K562 (cell line): ENCODE measurements around the gene SMAP2. TPM values are rescaled to one million over a fixed set of nuclear protein-coding genes. Genes with fewer than 3 reads are reported as not detected.

ENCODE experiments used
- ATAC-seq: fragments of 200-7000 bp; cut with Tn5 transposase; 3 replicates; pipeline ENCODE4 v1.9.1; 2020; ENCODE audit warnings: moderate library complexity
- BruUV-seq: library from RNA; stranded (reverse); fragments of 400-500 nt; replicated peaks from 2 replicates; lab custom pipeline; 2021; lab: Mats Ljungman, UMichigan
- CTCF ChIA-PET: fragments of 300-600 bp; formaldehyde crosslinking; extraction: SDS; loops from one replicate; lab custom pipeline; 2021; ENCODE audit warnings: low intra/inter-chr PET ratio; lab: Yijun Ruan, JAX
- POLR2A ChIA-PET: fragments of 300-600, 350-650 bp; sonication (Branson Sonifier 250); formaldehyde crosslinking; extraction: SDS; loops from one replicate; lab custom pipeline; 2021; ENCODE audit warnings: antibody characterized with exemption, inconsistent platforms; lab: Yijun Ruan, JAX
- DNase-seq, 4 experiments: peaks; one replicate each; pipeline versions ENCODE4 v3.0.0 to v3.0.0-alpha.2; 2011 to 2018; ENCODE audit warnings: low spot score in 3 of 4, mixed read lengths in 3 of 4; ENCODE audit errors: extremely low read depth in 1 of 4
- FAIRE-seq: peaks from 2 replicates; lab custom pipeline; 2011; peaks lifted over from hg19 to GRCh38; lab: Jason Lieb, UNC
- H2AFZ ChIP-seq: 2 replicates; pipeline ENCODE4 v1.6.0; 2011; ENCODE audit warnings: low read depth, low read length, control low read depth, inconsistent platforms
- H3K27ac ChIP-seq: fragments of 200-600 bp; 3 replicates; pipeline ENCODE4 v1.8.0; 2011; ENCODE audit warnings: low read depth, mild to moderate bottlenecking, control low read depth, inconsistent platforms, low read length, moderate library complexity, mixed read lengths; ENCODE audit errors: extremely low read depth
- H3K27me3 ChIP-seq, 2 experiments: fragments of 300-600 bp in 1 of 2; 2 replicates in 1 of 2; 3 replicates in 1 of 2; pipeline versions ENCODE4 v1.6.0 to v1.8.0; 2011; ENCODE audit warnings: inconsistent platforms in 2 of 2, low read length in 2 of 2, mild to moderate bottlenecking in 1 of 2, mixed read lengths in 1 of 2, moderate library complexity in 1 of 2; ENCODE audit not compliant: control insufficient read depth in 2 of 2, insufficient read depth in 2 of 2
- H3K36me3 ChIP-seq: fragments of 300-600 bp; 3 replicates; pipeline ENCODE4 v1.8.0; 2011; ENCODE audit warnings: mild to moderate bottlenecking, low read length, inconsistent platforms; ENCODE audit not compliant: control insufficient read depth, insufficient read depth
- H3K4me1 ChIP-seq, 2 experiments: fragments of 200-600 bp in 1 of 2; replicated peaks in 1 of 2; 2 replicates in 1 of 2; 3 replicates in 1 of 2; pipeline versions ENCODE4 v1.5.1 to v1.8.0; 2011; ENCODE audit warnings: inconsistent platforms in 2 of 2, low read length in 2 of 2, mild to moderate bottlenecking in 1 of 2, mixed read lengths in 1 of 2, moderate library complexity in 1 of 2; ENCODE audit not compliant: control insufficient read depth in 2 of 2, insufficient read depth in 2 of 2
- H3K4me2 ChIP-seq: 2 replicates; pipeline ENCODE4 v1.6.1; 2011; ENCODE audit warnings: low read length, control low read depth, inconsistent platforms, mixed read lengths; ENCODE audit not compliant: insufficient read depth
- H3K4me3 ChIP-seq: fragments of 200-600 bp; sonication (generic), shearing (Covaris generic); 2 replicates; pipeline ENCODE4 v1.5.1; 2016; ENCODE audit warnings: control low read depth, inconsistent platforms
- H3K79me2 ChIP-seq: fragments of 200-600 bp; 3 replicates; pipeline ENCODE4 v1.8.0; 2011; ENCODE audit warnings: low read length, inconsistent platforms; ENCODE audit not compliant: control insufficient read depth, insufficient read depth
- H3K9ac ChIP-seq, 2 experiments: 2 replicates each; pipeline versions ENCODE4 v1.6.0 to v1.6.1; 2011; ENCODE audit warnings: low read depth in 2 of 2, low read length in 2 of 2, control low read depth in 1 of 2, inconsistent platforms in 1 of 2, mild to moderate bottlenecking in 1 of 2, mixed read lengths in 1 of 2; ENCODE audit not compliant: insufficient read depth in 1 of 2
- H3K9me1 ChIP-seq: one replicate; pipeline ENCODE4 v1.6.0; 2011; ENCODE audit warnings: inconsistent platforms, mild to moderate bottlenecking, low read length, moderate library complexity; ENCODE audit not compliant: control insufficient read depth, insufficient read depth
- H3K9me3 ChIP-seq: replicated peaks from 2 replicates; pipeline ENCODE4 v1.5.1; 2011; ENCODE audit warnings: low read depth, low read length, inconsistent platforms; ENCODE audit not compliant: control insufficient read depth, insufficient read depth
- H4K20me1 ChIP-seq: replicated peaks from 2 replicates; pipeline ENCODE4 v1.6.1; 2011; ENCODE audit warnings: low read length, inconsistent platforms, mixed read lengths; ENCODE audit not compliant: control insufficient read depth, insufficient read depth
- BRF1 ChIP-seq: IDR thresholded peaks from 3 replicates; pipeline ENCODE4 v1.6.1; 2011; ENCODE audit warnings: borderline replicate concordance, mild to moderate bottlenecking; ENCODE audit not compliant: insufficient read length; ENCODE audit errors: extremely low read depth
- DMBX1 ChIP-seq: fragments of 250-450 bp; sonication (Bioruptor Pico); IDR thresholded peaks from 2 replicates; pipeline ENCODE4 v1.8.0; 2022; ENCODE audit warnings: inconsistent platforms, mild to moderate bottlenecking, moderate library complexity, borderline replicate concordance
- E2F3 ChIP-seq: fragments of 250-450 bp; sonication (Bioruptor Pico); IDR thresholded peaks from 2 replicates; pipeline ENCODE4 v1.4.0; 2020; ENCODE audit warnings: mild to moderate bottlenecking
- HBP1 ChIP-seq: fragments of 450-650 bp; formaldehyde crosslinking; IDR thresholded peaks from 2 replicates; pipeline ENCODE4 v1.4.0; 2022; ENCODE audit warnings: missing genetic modification characterization
- HDAC8 ChIP-seq: fragments of 450-650 bp; IDR thresholded peaks from 2 replicates; pipeline ENCODE4 v1.6.1; 2016; ENCODE audit warnings: mild to moderate bottlenecking, missing genetic modification characterization, moderate library complexity, missing compliant biosample characterization
- OTX1 ChIP-seq: fragments of 450-650 bp; formaldehyde crosslinking; IDR thresholded peaks from 2 replicates; pipeline ENCODE4 v1.4.0; 2022; ENCODE audit warnings: mild to moderate bottlenecking
- RB1 ChIP-seq: fragments of 450-650 bp; IDR thresholded peaks from 2 replicates; pipeline ENCODE4 v1.6.1; 2017; ENCODE audit warnings: low read depth, mild to moderate bottlenecking
- RFX5 ChIP-seq: IDR thresholded peaks from 2 replicates; pipeline ENCODE4 v1.6.1; 2011; ENCODE audit warnings: low read depth, mild to moderate bottlenecking, improper control_type of control experiment, low read length
- TEAD1 ChIP-seq, 2 experiments: fragments of 450-650 bp in 1 of 2; sonication (generic) in 1 of 2; formaldehyde crosslinking; IDR thresholded peaks; 2 replicates each; pipeline versions ENCODE4 v1.4.0 to v1.8.0; 2020 to 2022; ENCODE audit warnings: mild to moderate bottlenecking in 2 of 2, missing genetic modification reagents in 1 of 2
- THRB ChIP-seq: fragments of 450-650 bp; formaldehyde crosslinking; conservative IDR thresholded peaks from 2 replicates; pipeline ENCODE4 v1.4.0; 2022; ENCODE audit warnings: mild to moderate bottlenecking, missing genetic modification characterization
- ZBTB17 ChIP-seq: fragments of 450-650 bp; formaldehyde crosslinking; IDR thresholded peaks from 2 replicates; pipeline ENCODE4 v1.4.0; 2020; ENCODE audit warnings: mild to moderate bottlenecking
- ZNF212 ChIP-seq: fragments of 450-650 bp; formaldehyde crosslinking; IDR thresholded peaks from 2 replicates; pipeline ENCODE4 v1.4.0; 2020; ENCODE audit warnings: mild to moderate bottlenecking
- ZNF398 ChIP-seq: fragments of 250-450 bp; sonication (Bioruptor Pico); IDR thresholded peaks from 2 replicates; pipeline ENCODE4 v1.8.0; 2021; ENCODE audit warnings: moderate library complexity, mild to moderate bottlenecking, inconsistent platforms
- WGBS: fragments of 100-300 bp; shearing (Covaris generic); methylation state at CpG from one replicate; pipeline ENCODE4 v1.1.6; 2016; ENCODE audit warnings: low coverage, mixed read lengths; ENCODE audit not compliant: insufficient coverage; ENCODE audit errors: missing lambda C conversion rate; 5-methylcytosine and 5-hydroxymethylcytosine counted together
- in situ Hi-C: fragments of 300-500 bp; cut with MboI; formaldehyde crosslinking; loops from 4 replicates; pipeline ENCODE4 v1.15.0; 2018; ENCODE audit warnings: inconsistent platforms, mixed read lengths
- intact Hi-C: fragments of 100-400 bp; cut with micrococcal nuclease; formaldehyde crosslinking; loops from 2 replicates; pipeline ENCODE4 v1.14.2; 2022
- polyA plus RNA-seq, 8 experiments: library from polyadenylated mRNA; depleted of rRNA in 4 of 8; stranded (reverse) in 5 of 8; unstranded in 3 of 8; fragments of >200 nt; fragmentation: Nextera tagmentation in 2 of 8; fragmentation: Illumina TruSeq in 1 of 8; extraction: Ambion mirVana in 2 of 8; extraction: Trizol in 1 of 8; gene quantifications; 2 replicates each; pipeline versions ENCODE4 v1.2.1 to v1.2.3, GENCODE V29; 2011 to 2014; ENCODE audit warnings: inconsistent platforms in 1 of 8, missing spikeins in 1 of 8
- total RNA-seq, 7 experiments: library from RNA; depleted of rRNA in 6 of 7; stranded (reverse); fragments of >200 nt in 6 of 7; fragmentation: Illumina TruSeq in 2 of 7; extraction: Trizol in 2 of 7; gene quantifications; 2 replicates each; pipeline versions ENCODE4 v1.2.1 to v1.2.3, GENCODE V29; 2011 to 2021; ENCODE audit warnings: low replicate concordance in 1 of 7
- TF ChIP-seq, protein P1 (sequence below): sonication (generic); formaldehyde crosslinking; IDR thresholded peaks from 2 replicates; pipeline ENCODE4 v1.8.1; 2023; ENCODE audit warnings: mild to moderate bottlenecking, missing genetic modification reagents
- TF ChIP-seq, protein P2 (sequence below): sonication (generic); formaldehyde crosslinking; IDR thresholded peaks from 2 replicates; pipeline ENCODE4 v1.9.0; 2022; ENCODE audit warnings: mild to moderate bottlenecking, missing genetic modification reagents

Gene SMAP2
- total and polyA plus RNA-seq, 9 of the 15 experiments (the other 6 are each of a cell fraction or from before 2014, with no cell fraction given) = 38.7 to 212 (median 94.1) TPM

- ChIA-PET CTCF (interaction anchor here (0.7 to 1.8 kb wide), 2 partner anchors 20 to 229 kb away, joined by 3 to 6 read pairs; no protein-coding TSS in a partner anchor), POLR2A (interaction anchor here (0.7 to 7.7 kb wide), 7 partner anchors 9 to 241 kb away, joined by 3 to 61 read pairs (median 4); partner anchors contain the start of gene SMAP2)
- Histone ChIP-seq H3K27me3 (no peaks in the 10 kb centered on the region), H3K9me3 (no peaks in the 10 kb centered on the region), H3K4me3 (peak overlapping the region; percentile 29), H2AFZ (no peak overlapping the region), H3K9me1 (no peaks in the 10 kb centered on the region), H4K20me1 (no peaks in the 10 kb centered on the region), H3K79me2 (peaks cover 98% of the 10 kb centered on the region), H3K4me2 (peak overlapping the region; percentile 93), H3K36me3 (peaks cover 36% of the 10 kb centered on the region), H3K9ac (peak overlapping the region; percentile 83 to 89), H3K4me1 (peaks cover 37 to 70% of the 10 kb centered on the region in 2 experiments), H3K27ac (peak overlapping the region; percentile 95)
- intact Hi-C loops = loop anchor here (2.0 kb wide), 1 partner anchor 16 kb away; no protein-coding TSS in a partner anchor
- no peak for DNase-seq
- FAIRE-seq = no peak
- in situ Hi-C loops = no loop called here
- peak; percentile 14 for ATAC-seq
- BruUV-seq = no TSS peak
- 16% methylated on average over 6 of the region's 6 CpGs for WGBS
- peak; percentile 43; the same call in 1 of the 2 replicates for TF ChIP-seq HBP1 (CRISPR knock-in tag)
- TF ChIP-seq OTX1 (CRISPR knock-in tag) = 0 out of 2 replicates have a peak, but pooled peaks have one; percentile 56
- TF ChIP-seq DMBX1 (CRISPR knock-in tag) = 0 out of 2 replicates have a peak, but pooled peaks have one; percentile 72
- TF ChIP-seq, protein P1, sequence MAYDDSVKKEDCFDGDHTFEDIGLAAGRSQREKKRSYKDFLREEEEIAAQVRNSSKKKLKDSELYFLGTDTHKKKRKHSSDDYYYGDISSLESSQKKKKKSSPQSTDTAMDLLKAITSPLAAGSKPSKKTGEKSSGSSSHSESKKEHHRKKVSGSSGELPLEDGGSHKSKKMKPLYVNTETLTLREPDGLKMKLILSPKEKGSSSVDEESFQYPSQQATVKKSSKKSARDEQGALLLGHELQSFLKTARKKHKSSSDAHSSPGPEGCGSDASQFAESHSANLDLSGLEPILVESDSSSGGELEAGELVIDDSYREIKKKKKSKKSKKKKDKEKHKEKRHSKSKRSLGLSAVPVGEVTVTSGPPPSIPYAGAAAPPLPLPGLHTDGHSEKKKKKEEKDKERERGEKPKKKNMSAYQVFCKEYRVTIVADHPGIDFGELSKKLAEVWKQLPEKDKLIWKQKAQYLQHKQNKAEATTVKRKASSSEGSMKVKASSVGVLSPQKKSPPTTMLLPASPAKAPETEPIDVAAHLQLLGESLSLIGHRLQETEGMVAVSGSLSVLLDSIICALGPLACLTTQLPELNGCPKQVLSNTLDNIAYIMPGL = 0 out of 2 replicates have a peak, but pooled peaks have one; percentile 14
- 0 out of 4 replicates have a peak, but pooled peaks of 1 of the 2 experiments have one; percentile 45 for TF ChIP-seq TEAD1 (CRISPR knock-in tag; IDR thresholded peaks at IDR 0.05)
- 0 out of 2 replicates have a peak, but pooled peaks have one; percentile 20 for TF ChIP-seq HDAC8 (tag)
- TF ChIP-seq E2F3 (CRISPR knock-in tag) = 0 out of 2 replicates have a peak, but pooled peaks have one; percentile 24
- peak; percentile 65 for TF ChIP-seq ZBTB17 (CRISPR knock-in tag)
- 0 out of 2 replicates have a peak, but pooled peaks have one; percentile 16 for TF ChIP-seq ZNF212 (CRISPR knock-in tag)
- no peak for TF ChIP-seq BRF1
- TF ChIP-seq, protein P2, sequence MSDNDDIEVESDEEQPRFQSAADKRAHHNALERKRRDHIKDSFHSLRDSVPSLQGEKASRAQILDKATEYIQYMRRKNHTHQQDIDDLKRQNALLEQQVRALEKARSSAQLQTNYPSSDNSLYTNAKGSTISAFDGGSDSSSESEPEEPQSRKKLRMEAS (CRISPR knock-in tag) = 0 out of 2 replicates have a peak, but pooled peaks have one; percentile 16
- 0 out of 2 replicates have a peak, but pooled peaks have one; percentile 32 for TF ChIP-seq THRB (CRISPR knock-in tag)
- no peak for TF ChIP-seq ZNF398 (CRISPR knock-in tag)
- no peak for TF ChIP-seq RB1
- TF ChIP-seq RFX5 = no peak
Measured at GRCh38 chr1:40384887-40385286, 11.4 kb downstream of the SMAP2 start.
